HL-60 (cell line): ENCODE data around the gene PGM2.

Experiments
- CTCF ChIP-seq: IDR thresholded peaks from one replicate; pipeline ENCODE4 v1.5.1; 2011; ENCODE audit warnings: low read length, control low read depth, inconsistent platforms; ENCODE audit not compliant: insufficient read depth
- GABPA ChIP-seq: IDR thresholded peaks from 2 replicates; pipeline ENCODE4 v1.6.1; 2012; ENCODE audit warnings: low read depth

DNA sequence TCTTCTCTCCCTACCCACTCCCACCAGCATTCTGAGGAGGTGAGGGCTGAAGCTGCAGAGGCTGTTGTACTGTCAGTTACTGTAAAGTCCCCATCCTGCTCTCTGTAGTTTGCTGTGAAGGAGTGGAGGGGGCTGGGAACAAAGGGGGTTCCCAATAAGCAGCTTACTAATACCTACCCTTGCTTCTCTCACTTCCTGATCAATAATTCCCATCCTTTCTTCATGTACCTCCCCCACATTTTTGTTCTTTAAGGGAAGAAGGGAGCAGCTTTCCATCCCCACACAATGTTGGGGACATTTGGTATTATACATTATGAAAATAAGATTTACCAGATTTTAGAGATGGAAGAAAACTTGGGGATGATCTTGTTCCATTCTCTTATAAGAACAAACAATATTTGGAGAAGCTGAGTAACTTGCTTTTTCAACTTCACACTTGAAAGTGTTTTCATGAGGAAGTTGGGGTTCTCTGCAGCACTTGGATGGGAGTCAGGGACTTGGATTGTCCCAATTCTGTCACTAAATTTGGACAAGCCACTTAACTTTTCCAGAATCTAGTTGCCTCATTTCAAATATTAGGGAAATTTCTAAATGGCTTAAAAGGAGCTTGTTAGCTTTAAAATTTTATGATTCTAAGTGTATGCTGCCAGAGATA lies 69.8 kb downstream of the PGM2 start:
- TF ChIP-seq CTCF (no peak), GABPA (no peak)
